ENCODE results near the gene FBXW8. TPM values are rescaled to one million over a fixed set of nuclear protein-coding genes. Genes with fewer than 3 reads are reported as not detected.

Gene FBXW8
- total RNA-seq, 4 donors from 2014 or later = 7.4 to 15.4 (median 10.2) TPM

- no peak for TF ChIP-seq CTCF (IDR thresholded peaks at IDR 0.05)
- TF ChIP-seq POLR2A (IDR thresholded peaks at IDR 0.05) = no peak
- WGBS, 2 donors = 92 to 95% methylated on average over 12 of the region's 12 CpGs
- no peak overlapping the region for H3K27ac ChIP-seq
- peaks cover 0 to 3% (median 0%) of the 10 kb centered on the region in 3 donors for H3K9me3 ChIP-seq
- H3K36me3 ChIP-seq = peaks cover 0 to 85% (median 10%) of the 10 kb centered on the region in 3 donors
- intact Hi-C loops (cut with DNase I) = loop anchor here (5.0 kb wide), 1 partner anchor 97 kb away; no protein-coding TSS in a partner anchor
- H3K4me3 ChIP-seq = no peak overlapping the region
- no peaks in the 10 kb centered on the region for H3K4me1 ChIP-seq
- no peak for DNase-seq
- no peaks in the 10 kb centered on the region for H3K27me3 ChIP-seq
Observed at GRCh38 chr12:117019866-117020265, 109.1 kb downstream of the FBXW8 start.

- Histone ChIP-seq H3K9me3 (no peaks in the 10 kb centered on the region), H3K4me1 (peaks cover 0 to 5% (median under 1%) of the 10 kb centered on the region in 3 donors), H3K4me3 (no peak overlapping the region), H3K27ac (no peak overlapping the region), H3K27me3 (no peaks in the 10 kb centered on the region), H3K36me3 (peaks cover 0 to 83% (median 13%) of the 10 kb centered on the region in 3 donors)
- no peak for DNase-seq
- TF ChIP-seq CTCF (IDR thresholded peaks at IDR 0.05) = no peak
- TF ChIP-seq POLR2A (IDR thresholded peaks at IDR 0.05) = no peak
- WGBS, 2 donors = 73 to 85% methylated on average over 11 to 12 of the region's 12 CpGs
- intact Hi-C loops (cut with DNase I) = loop anchor here (5.0 kb wide), 1 partner anchor 97 kb away; no protein-coding TSS in a partner anchor
Observed at GRCh38 chr12:117020536-117021220, 109.9 kb downstream of the FBXW8 start.

GRCh38 chr12:117022465-117022864, 111.7 kb downstream of the FBXW8 start:
- WGBS, 2 donors = 81 to 95% methylated on average over 6 of the region's 6 CpGs
- Histone ChIP-seq H3K36me3 (peaks cover 0 to 96% (median 18%) of the 10 kb centered on the region in 3 donors), H3K27me3 (no peaks in the 10 kb centered on the region), H3K4me3 (no peak overlapping the region), H3K27ac (no peak overlapping the region), H3K4me1 (peaks cover 0 to 9% (median 4%) of the 10 kb centered on the region in 3 donors), H3K9me3 (no peaks in the 10 kb centered on the region)
- DNase-seq = no peak
- TF ChIP-seq POLR2A (IDR thresholded peaks at IDR 0.05) = no peak
- TF ChIP-seq CTCF (IDR thresholded peaks at IDR 0.05) = no peak
- intact Hi-C loops (cut with DNase I) = loop anchor here (5.0 kb wide), 1 partner anchor 95 kb away; no protein-coding TSS in a partner anchor

GRCh38 chr12:117023998-117024960, 113.5 kb downstream of the FBXW8 start:
- peaks cover 0 to 9% (median 4%) of the 10 kb centered on the region in 3 donors for H3K4me1 ChIP-seq
- peaks cover 0 to 98% (median 30%) of the 10 kb centered on the region in 3 donors for H3K36me3 ChIP-seq
- no peak overlapping the region for H3K4me3 ChIP-seq
- DNase-seq = no peak
- TF ChIP-seq CTCF (IDR thresholded peaks at IDR 0.05) (no peak), POLR2A (IDR thresholded peaks at IDR 0.05) (no peak)
- intact Hi-C loops (cut with DNase I) = loop anchor here (5.0 kb wide), 1 partner anchor 93 kb away; no protein-coding TSS in a partner anchor
- H3K9me3 ChIP-seq = no peaks in the 10 kb centered on the region
- no peak overlapping the region for H3K27ac ChIP-seq
- H3K27me3 ChIP-seq = no peaks in the 10 kb centered on the region
- WGBS, 2 donors = 83 to 88% methylated on average over 21 to 22 of the region's 24 CpGs

Data from esophagus squamous epithelium (tissue), 5 donors.